Keratinocyte (primary cell): ENCODE results near the gene NAPG. TPM values are rescaled to one million over a fixed set of nuclear protein-coding genes. Genes with fewer than 3 reads are reported as not detected.

Experiments used
- DNase-seq: peaks from one replicate; pipeline ENCODE4 v3.0.0-alpha.2; 2011; ENCODE audit warnings: low read depth, missing footprints, low spot score
- FAIRE-seq: peaks from 2 replicates; lab custom pipeline; 2011; peaks lifted over from hg19 to GRCh38; lab: Jason Lieb, UNC
- H2AFZ ChIP-seq: 2 replicates; pipeline ENCODE4 v1.6.0; 2012; ENCODE audit warnings: low read length, control low read depth, inconsistent platforms; ENCODE audit not compliant: control insufficient read depth
- H3K27ac ChIP-seq: 2 replicates; pipeline ENCODE4 v1.5.1; 2011; ENCODE audit warnings: low read length; ENCODE audit not compliant: control insufficient read depth, insufficient read depth
- H3K27me3 ChIP-seq: 3 replicates; pipeline ENCODE4 v1.6.0; 2011; ENCODE audit warnings: low read length; ENCODE audit not compliant: control insufficient read depth, insufficient read depth; ENCODE audit errors: extremely low read depth
- H3K36me3 ChIP-seq, 2 experiments: 2 replicates in 1 of 2; 3 replicates in 1 of 2; pipeline ENCODE4 v1.5.1; 2011; ENCODE audit warnings: low read length in 2 of 2, mild to moderate bottlenecking in 1 of 2; ENCODE audit not compliant: control insufficient read depth in 2 of 2, insufficient read depth in 2 of 2; ENCODE audit errors: extremely low read depth in 1 of 2
- H3K4me1 ChIP-seq: 3 replicates; pipeline ENCODE4 v1.5.1; 2011; ENCODE audit warnings: low read length; ENCODE audit not compliant: control insufficient read depth, insufficient read depth; ENCODE audit errors: extremely low read depth
- H3K4me2 ChIP-seq: 3 replicates; pipeline ENCODE4 v1.6.0; 2011; ENCODE audit warnings: low read depth, low read length; ENCODE audit not compliant: control insufficient read depth, insufficient read depth; ENCODE audit errors: extremely low read depth
- H3K4me3 ChIP-seq, 3 experiments: fragments of 200-600 bp in 1 of 3; sonication (generic) in 1 of 3; 2 replicates in 2 of 3; 3 replicates in 1 of 3; pipeline ENCODE4 v1.5.1; 2011 to 2016; ENCODE audit warnings: low read length in 3 of 3, mild to moderate bottlenecking in 3 of 3, control low read depth in 2 of 3, inconsistent platforms in 1 of 3, low read depth in 1 of 3, mixed read lengths in 1 of 3, mixed run types in 1 of 3, moderate library complexity in 1 of 3; ENCODE audit not compliant: control insufficient read depth in 2 of 3, insufficient read depth in 2 of 3; ENCODE audit errors: extremely low read depth in 1 of 3
- H3K79me2 ChIP-seq: 2 replicates; pipeline ENCODE4 v1.6.0; 2012; ENCODE audit warnings: low read length; ENCODE audit not compliant: control insufficient read depth, insufficient read depth
- H3K9ac ChIP-seq: 3 replicates; pipeline ENCODE4 v1.6.0; 2011; ENCODE audit warnings: low read length; ENCODE audit not compliant: control insufficient read depth, insufficient read depth; ENCODE audit errors: extremely low read depth
- H3K9me1 ChIP-seq: 3 replicates; pipeline ENCODE4 v1.6.0; 2011; ENCODE audit warnings: low read length; ENCODE audit not compliant: control insufficient read depth, insufficient read depth; ENCODE audit errors: extremely low read depth
- H3K9me3 ChIP-seq: 2 replicates; pipeline ENCODE4 v1.5.1; 2012; ENCODE audit warnings: low read depth, low read length; ENCODE audit not compliant: control insufficient read depth
- H4K20me1 ChIP-seq: 3 replicates; pipeline ENCODE4 v1.6.0; 2011; ENCODE audit warnings: low read length; ENCODE audit not compliant: control insufficient read depth, insufficient read depth; ENCODE audit errors: extremely low read depth
- EZH2 ChIP-seq: IDR thresholded peaks from one replicate; pipeline ENCODE4 v1.6.1; 2012; ENCODE audit warnings: inconsistent platforms, mild to moderate bottlenecking, low read length, moderate library complexity
- dilution Hi-C: fragments of 300-500 bp; cut with MboI; formaldehyde crosslinking; loops from one replicate; pipeline ENCODE4 v1.7.0; 2020; ENCODE audit warnings: low sequenced_read_pairs; ENCODE audit not compliant: extremely low pct_ligation_motif_present
- polyA plus RNA-seq, 5 experiments: library from polyadenylated mRNA; depleted of rRNA in 3 of 5; stranded (reverse) in 3 of 5; stranded (forward) in 1 of 5; unstranded in 1 of 5; fragments of >200 nt; gene quantifications; 1 replicate in 1 of 5; 2 replicates in 3 of 5; 3 replicates in 1 of 5; pipeline versions ENCODE4 v1.2.1 to v1.2.3, GENCODE V29; 2011 to 2012; ENCODE audit warnings: missing spikeins in 2 of 5, low read depth in 1 of 5, low replicate concordance in 1 of 5
- TF ChIP-seq, protein P1 (sequence below), 3 experiments: IDR thresholded peaks in 1 of 3; conservative IDR thresholded peaks in 1 of 3; optimal IDR thresholded peaks in 1 of 3; 2 replicates in 2 of 3; 3 replicates in 1 of 3; pipeline versions ENCODE3 to v1.5.1; 2011; ENCODE audit warnings: low read length in 3 of 3, mild to moderate bottlenecking in 3 of 3, moderate library complexity in 2 of 3, control low read depth in 1 of 3, inconsistent platforms in 1 of 3; ENCODE audit not compliant: insufficient read depth in 2 of 3; ENCODE audit errors: extremely low read depth in 1 of 3

Gene NAPG
- polyA plus RNA-seq, 1 donor (not counting 4 experiments of a cell fraction or from before 2014, with no cell fraction given) = 30.8 TPM

DNA sequence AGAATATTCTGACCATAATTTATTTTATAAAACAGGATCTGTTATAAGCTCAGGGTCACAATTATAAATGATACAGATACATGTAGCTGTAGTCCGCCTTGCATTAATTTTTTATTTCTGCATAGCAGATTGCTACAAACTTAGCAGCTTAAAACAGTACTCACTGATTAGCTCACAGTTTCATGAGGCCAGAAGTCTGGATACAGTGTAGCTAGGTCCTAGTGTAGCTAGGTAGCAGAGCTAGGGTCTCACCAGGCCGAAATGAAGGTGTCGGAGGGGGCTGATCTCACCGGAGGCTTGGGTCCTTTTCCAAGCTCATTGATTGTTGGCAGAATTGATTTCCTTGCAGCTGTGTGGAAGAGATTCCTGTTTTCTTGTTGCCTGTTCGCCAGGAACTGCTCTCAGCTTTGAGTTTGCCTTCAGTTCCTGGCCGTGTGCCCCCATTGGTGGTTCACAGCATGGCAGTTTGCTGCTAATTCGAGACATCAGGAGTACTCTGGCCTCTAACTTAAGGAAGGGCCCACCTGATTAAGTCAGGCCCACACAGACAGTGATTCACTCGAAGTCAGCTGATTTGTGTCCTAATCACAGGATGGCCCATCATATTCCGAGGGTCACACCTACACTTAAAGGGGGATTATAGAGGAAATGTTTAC lies 18.4 kb downstream of the NAPG start:
- Histone ChIP-seq H3K4me1 (no peaks in the 10 kb centered on the region), H2AFZ (no peak overlapping the region), H3K4me2 (no peak overlapping the region), H3K27ac (no peak overlapping the region), H3K4me3 (no peak overlapping the region), H3K9me3 (no peaks in the 10 kb centered on the region), H4K20me1 (no peaks in the 10 kb centered on the region), H3K27me3 (no peaks in the 10 kb centered on the region), H3K36me3 (peaks cover 37 to 43% of the 10 kb centered on the region in 2 experiments), H3K9ac (no peak overlapping the region), H3K9me1 (no peaks in the 10 kb centered on the region), H3K79me2 (peaks cover 6% of the 10 kb centered on the region)
- FAIRE-seq (no peak), DNase-seq (no peak)
- TF ChIP-seq EZH2 = no peak
- TF ChIP-seq, protein P1, sequence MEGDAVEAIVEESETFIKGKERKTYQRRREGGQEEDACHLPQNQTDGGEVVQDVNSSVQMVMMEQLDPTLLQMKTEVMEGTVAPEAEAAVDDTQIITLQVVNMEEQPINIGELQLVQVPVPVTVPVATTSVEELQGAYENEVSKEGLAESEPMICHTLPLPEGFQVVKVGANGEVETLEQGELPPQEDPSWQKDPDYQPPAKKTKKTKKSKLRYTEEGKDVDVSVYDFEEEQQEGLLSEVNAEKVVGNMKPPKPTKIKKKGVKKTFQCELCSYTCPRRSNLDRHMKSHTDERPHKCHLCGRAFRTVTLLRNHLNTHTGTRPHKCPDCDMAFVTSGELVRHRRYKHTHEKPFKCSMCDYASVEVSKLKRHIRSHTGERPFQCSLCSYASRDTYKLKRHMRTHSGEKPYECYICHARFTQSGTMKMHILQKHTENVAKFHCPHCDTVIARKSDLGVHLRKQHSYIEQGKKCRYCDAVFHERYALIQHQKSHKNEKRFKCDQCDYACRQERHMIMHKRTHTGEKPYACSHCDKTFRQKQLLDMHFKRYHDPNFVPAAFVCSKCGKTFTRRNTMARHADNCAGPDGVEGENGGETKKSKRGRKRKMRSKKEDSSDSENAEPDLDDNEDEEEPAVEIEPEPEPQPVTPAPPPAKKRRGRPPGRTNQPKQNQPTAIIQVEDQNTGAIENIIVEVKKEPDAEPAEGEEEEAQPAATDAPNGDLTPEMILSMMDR (optimal IDR thresholded peaks at IDR 0.05 in 1 of 3, IDR thresholded peaks at IDR 0.05 in 1 of 3, conservative IDR thresholded peaks at IDR 0.05 in 1 of 3; ENCODE audit: extremely low read depth in 1 of 3, insufficient read depth in 2 of 3, low read length in 3 of 3) = no peak
- dilution Hi-C loops = no loop called here

DNA sequence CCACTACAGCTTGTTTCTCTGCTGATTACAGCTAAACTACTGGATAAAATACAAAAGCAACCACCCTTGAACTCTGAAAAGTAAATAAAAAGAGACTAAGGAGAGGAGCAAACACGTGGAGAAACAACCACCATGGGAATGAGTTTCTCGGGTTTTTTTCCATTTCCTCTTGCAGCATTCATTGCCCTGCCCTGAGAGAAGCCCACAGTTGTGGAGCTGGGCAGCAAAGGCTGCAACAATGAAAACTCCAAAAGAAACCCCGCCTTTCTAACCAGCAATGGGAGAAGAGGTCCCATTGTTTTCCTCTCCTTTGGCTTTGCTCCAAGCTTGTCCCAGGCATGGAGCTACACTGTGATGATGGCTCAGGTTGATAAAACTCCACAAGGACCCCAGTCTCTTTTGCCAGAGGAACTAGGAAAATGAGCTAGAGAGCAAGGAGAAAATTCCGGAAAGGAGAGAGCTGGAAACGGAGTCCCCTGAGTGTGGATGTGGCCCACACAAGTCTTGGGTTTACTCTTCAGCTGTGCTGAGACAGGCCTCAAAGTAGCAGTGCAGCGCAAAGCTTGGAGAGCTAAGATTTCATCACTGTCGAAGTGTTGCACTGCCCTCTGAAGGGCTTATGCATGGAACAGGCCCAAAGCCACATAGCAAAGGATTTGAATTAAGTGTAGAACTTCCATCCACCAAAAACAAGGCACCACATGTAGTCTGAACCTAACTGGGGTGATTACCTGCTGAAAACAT lies 20.9 kb downstream of the NAPG start:
- no peak overlapping the region for H3K27ac ChIP-seq
- H3K9me1 ChIP-seq = no peaks in the 10 kb centered on the region
- H3K4me1 ChIP-seq = no peaks in the 10 kb centered on the region
- H2AFZ ChIP-seq = no peak overlapping the region
- FAIRE-seq (no peak), DNase-seq (no peak)
- H3K27me3 ChIP-seq = no peaks in the 10 kb centered on the region
- peaks cover 36 to 40% of the 10 kb centered on the region in 2 experiments for H3K36me3 ChIP-seq
- no peak overlapping the region for H3K4me3 ChIP-seq
- dilution Hi-C loops = no loop called here
- H4K20me1 ChIP-seq = no peaks in the 10 kb centered on the region
- peaks cover 2% of the 10 kb centered on the region for H3K79me2 ChIP-seq
- H3K4me2 ChIP-seq = no peak overlapping the region
- no peak overlapping the region for H3K9ac ChIP-seq
- no peaks in the 10 kb centered on the region for H3K9me3 ChIP-seq
- TF ChIP-seq, protein P1 (optimal IDR thresholded peaks at IDR 0.05 in 1 of 3, IDR thresholded peaks at IDR 0.05 in 1 of 3, conservative IDR thresholded peaks at IDR 0.05 in 1 of 3; ENCODE audit: extremely low read depth in 1 of 3, insufficient read depth in 2 of 3, low read length in 3 of 3) = no peak
- no peak for TF ChIP-seq EZH2
